NCI-H2227 treated with DMSO at 0.1 percent for 48 hours (cell line): Measurements from ENCODE around the gene PREX1.
"Not testable (repeated sequence)": the region's sequence is repeated elsewhere in the genome, so short reads cannot be mapped to it uniquely, and the experiment has no call there.

ENCODE experiments used
- DNase-seq: peaks from one replicate; lab custom pipeline; 2025; lab: John Stamatoyannopoulos, UW

PREX1 gene

DNA sequence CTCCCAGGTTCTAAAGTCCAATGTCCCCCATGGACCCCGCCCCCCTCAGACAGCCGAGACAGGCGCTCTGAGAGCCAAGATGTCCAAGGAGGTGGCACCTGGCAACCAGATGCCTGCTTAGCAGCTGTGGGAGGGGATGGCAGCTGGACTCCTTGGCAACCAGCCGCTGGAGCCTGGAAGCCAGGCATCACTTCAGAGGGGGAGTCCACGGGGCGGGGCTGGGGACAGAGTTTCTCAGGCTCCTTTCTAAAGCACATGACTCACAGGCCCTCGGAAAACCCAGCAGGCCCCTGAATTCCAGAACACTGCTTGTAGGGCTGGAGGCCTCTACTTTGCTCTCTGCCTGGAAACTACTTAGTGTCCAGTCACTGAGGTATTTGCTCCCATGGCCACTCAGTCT, 51.5 kb downstream of the PREX1 start:
- DNase-seq, result no peak

DNA sequence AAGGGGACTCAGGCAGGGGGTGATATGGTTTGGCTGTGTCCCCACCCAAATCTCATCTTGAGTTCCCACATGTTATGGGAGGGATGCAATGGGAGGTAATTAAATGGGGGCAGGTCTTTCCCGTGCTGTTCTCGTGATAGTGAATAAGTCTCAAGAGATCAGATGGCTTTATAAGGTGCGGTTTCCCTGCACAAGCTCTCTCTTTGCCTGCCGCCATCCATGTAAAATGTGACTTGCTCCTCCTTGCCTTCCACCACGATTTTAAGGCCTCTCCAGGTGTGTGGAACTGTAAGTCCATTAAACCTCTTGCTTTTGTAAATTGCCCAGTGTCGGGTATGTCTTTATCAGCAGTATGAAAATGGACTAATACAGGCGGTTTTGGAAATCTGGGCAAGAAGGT, 52.3 kb downstream of the PREX1 start:
- not testable (repeated sequence) for DNase-seq

DNA sequence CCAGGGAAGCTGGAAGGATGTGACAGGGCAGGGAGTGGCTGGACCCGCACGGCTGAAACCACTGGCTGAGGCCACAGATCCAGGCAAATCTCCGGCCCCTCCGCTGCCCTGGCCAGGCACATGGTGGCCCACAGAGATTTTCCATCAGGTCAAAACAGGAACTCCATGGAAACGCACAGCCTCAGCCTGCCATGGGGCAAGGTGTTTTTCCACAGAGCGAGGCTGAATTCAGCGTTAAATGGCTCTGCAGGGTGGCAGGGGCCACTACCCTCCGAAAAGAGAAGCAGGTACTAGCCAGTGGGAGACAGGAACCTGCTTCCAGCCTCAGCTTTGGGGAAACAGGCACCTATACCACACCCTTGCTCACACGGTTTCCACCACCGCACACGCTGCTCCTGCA, 53.1 kb downstream of the PREX1 start:
- no peak for DNase-seq

DNA sequence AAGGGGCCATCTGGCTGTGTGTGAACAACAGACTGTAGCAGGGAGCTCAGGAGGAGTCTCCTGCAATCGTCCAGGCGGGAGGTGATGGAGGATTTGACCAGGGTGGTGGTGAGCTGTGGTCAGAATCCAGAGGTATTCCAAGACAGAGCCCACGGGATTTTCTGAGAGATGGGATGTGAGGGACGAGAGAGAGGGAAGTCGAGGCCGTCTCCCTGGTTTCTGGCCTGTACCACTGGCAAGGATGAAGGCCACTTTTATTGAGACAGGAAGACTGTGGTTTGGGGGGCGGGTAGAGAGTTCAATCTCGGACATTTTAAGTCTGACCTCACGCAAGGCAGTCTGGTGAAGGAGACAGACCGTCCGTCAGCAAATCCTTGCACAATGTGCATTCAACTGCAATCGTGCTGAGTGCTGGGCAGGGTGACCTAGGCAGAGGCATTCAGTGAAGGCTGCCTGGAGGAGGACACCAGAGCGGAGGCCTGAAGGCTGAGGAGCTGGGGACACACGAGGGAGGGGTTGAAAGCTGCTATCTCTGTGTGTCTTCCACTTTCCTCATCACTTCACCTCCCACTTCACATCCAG, 53.9 kb downstream of the PREX1 start:
- DNase-seq, result no peak

DNA sequence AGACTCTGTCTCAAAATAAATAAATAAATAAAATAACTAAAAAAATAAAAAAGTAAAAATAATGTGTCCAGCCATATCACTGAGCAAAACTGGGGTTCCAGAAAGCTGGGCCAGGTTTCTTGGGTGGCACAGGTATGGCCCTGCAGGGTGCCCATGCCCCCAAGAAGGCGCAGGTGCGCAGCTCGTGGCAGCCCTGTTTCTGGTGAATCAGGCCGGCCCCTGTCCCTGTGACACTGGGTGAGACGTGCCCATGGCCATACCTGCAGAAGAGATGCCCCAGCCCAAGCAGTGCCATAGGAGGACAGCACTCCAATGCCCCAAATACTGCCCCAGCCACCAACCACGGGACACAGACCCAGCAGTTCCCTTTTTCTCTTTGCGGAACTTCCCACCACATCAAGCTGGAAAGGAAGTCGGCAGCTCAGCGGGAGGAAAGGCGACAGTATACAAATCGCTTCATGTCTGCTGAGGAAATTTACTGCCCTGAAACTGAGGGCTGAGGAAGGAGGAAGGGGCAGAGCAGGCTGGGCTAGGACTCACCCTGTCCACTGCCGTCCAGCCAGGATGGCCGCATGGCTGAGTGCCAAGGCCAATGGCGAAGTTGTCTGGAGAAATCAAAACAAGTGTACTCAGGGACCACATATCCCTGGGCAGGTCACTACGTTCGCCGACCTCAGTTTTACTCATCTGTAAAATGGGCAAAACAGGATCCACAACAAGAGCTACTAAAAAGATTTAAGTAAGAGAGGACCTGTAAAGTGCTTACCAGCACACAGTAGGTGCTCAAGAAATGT, 55.4 kb downstream of the PREX1 start:
- no peak for DNase-seq

DNA sequence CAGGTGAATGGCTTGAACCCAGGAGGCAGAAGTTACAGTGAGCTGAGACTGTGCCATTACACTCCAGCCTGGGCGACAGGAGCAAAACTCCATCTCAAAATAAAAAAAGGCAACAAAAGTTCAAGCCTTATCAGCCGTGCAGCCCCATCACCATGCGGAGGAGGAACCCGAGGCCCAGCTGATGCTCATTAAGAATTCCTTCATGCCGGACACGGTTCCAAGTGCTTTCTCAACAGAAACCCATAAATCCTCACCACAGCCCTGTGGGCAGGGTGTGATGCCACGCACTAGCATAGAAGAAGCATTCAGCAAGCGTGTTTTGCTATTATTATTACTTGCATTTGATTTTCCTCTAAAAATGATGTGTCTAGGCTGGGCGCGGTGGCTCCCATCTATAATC, 56.3 kb downstream of the PREX1 start:
- no peak for DNase-seq

DNA sequence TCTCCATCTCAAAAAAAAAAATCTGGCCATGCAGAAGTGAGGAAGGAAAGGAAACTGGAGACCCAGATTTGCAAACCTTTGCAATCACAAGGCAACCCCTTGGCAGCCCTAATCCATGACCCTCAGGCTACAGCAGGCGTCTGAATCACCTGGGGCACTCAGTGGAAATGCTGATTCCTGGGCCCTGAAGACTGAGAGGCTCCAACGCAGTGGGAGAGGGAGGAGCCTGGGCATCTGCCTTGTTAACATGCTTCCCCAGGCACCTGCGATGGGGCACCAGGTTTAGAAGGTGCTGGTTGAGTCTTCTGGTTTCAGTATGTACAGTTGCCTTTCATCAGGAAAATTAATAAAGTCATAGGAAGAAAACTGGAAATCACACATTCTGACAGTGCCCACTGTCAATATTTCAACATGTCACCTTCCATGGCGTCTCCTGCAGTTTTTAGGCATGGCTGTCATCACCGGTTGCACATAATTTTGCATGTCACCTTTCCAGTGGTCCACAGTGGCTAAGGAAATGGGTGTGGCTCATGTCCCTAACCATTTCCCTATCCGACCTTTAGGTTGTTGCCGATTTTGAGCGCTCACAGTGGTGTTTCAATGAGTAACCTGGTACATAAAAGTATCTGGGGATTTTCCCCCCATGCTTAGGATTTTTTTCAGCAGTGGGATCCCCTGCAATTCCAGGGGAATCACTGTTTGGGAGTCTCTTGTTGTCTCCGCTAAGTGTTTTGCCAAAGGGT, 56.9 kb downstream of the PREX1 start:
- no peak for DNase-seq

DNA sequence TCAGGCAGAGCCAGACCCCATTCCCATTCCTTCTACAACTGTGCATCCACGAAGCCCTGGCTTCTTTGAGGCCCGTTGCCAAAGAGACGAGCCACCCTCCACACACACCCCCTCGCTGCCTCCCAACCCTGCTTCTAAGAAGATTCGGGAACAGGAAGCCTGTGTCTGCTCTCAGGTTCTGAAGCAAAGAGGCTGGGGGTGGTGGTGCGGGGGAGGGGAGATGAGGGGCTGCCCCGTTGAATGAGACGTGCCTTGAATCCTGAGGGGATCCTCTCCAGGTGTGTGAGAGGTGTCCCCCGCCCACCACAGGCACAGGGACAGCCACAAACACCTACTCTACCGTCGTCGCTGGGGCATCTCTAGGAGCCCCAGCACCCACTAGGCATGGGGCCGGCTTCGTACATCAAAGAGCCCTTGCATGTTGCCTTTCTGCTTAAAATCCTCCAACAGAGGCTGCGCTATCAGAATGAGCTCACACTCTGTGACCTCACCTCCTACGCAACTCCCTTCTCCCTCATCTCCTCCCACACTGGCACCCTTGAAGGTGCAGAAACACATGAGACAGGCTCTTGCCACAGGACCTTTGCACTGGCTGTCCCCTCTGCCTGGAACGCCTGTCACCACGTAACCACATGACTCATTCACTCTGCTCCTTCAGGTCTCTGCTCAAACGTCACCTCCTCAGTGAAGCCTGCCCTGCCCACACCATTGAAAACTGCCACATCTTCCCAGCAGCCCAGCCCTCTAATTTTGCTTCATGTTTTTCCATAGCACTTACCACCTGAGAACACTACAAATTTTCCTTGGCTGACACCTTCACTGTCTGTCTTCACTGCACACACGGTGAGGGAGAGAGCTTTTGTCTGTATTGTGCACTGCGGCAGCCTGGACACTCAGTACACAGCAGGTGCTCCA, 58.5 kb downstream of the PREX1 start:
- no peak for DNase-seq

DNA sequence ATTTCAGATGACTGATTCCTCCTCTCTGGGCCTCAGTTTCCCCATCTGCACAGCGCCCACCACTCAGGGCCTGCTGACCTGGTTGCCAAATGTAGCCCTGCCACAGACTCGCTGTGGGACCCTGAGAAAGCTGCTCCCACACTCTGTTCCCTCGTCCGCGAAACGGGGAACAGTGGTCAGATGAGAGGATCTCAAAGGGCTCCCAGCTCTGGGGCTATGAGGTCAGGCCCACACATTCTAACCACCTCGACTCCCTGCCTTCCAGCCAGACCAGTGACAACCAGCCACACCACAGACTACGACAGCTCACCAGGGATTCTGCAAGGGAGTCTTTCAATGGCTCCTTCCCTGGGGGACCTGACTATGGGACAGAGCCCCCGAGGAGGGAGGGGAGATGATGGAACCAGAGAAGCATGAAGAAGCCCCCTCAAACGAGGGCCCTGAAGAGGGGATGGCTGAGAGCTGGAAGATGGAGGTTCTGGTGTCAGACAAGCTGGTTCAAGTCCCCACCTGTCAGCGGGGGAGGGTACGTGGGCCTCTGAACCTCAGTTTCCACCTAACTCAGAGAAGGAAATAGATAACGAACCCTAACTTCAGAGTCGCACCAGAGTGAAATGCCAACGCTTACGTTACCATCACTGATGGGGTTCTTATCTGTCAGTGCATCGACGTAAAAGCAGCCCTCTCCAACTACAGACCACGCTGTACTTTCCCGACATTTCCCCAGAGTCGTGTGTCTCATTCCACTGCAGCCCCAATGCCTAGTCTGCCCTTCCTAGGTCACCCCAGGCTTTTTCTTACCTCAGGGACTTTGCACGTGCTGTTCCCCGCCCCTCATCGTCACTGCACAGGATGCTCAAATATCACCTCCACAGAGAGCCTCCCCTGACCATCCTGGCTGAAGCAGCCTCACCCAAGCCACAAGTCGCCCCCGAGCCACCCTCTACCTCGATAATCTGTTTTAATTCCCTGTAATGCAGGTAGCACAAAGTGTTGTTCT, 60.5 kb downstream of the PREX1 start:
- DNase-seq, result no peak

DNA sequence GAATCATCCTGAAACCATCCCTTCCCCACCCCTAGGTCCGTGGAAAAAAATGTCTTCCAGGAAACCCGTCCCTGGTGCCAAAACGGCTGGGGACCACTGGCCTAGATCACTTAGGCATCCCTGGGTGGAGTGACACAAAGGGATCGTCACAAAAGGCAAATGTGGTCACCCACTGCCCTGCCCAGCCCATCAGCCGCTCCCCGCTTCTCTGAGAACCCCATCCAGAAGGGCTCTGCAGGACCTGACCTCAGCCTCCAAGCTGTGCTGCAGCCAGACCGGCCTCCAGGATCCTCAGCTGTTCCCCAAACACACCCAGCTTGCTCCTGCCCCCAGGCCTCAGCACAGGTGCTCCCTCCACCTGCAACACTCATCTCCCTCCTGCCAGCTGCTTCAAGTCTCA, 61.6 kb downstream of the PREX1 start:
- no peak for DNase-seq

DNA sequence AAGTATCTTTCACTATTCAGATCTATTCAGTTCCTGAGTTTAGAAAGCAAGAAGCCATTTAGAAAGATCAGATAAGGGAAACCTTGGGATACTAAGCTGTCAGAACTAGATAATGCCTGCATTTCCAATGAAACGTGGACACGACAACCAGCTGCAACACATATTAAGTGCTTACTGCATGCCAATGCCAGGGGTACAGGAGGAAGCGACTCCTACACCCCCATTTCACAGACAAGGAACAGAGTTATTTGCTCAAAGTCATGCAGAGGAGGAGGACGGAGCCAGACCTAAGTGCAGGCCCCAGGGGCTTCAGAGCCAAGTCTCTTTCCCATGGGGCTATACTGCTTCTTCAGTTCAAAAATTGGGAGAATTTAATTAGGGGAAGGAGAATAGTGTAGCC, 62.4 kb downstream of the PREX1 start:
- DNase-seq, result no peak

DNA sequence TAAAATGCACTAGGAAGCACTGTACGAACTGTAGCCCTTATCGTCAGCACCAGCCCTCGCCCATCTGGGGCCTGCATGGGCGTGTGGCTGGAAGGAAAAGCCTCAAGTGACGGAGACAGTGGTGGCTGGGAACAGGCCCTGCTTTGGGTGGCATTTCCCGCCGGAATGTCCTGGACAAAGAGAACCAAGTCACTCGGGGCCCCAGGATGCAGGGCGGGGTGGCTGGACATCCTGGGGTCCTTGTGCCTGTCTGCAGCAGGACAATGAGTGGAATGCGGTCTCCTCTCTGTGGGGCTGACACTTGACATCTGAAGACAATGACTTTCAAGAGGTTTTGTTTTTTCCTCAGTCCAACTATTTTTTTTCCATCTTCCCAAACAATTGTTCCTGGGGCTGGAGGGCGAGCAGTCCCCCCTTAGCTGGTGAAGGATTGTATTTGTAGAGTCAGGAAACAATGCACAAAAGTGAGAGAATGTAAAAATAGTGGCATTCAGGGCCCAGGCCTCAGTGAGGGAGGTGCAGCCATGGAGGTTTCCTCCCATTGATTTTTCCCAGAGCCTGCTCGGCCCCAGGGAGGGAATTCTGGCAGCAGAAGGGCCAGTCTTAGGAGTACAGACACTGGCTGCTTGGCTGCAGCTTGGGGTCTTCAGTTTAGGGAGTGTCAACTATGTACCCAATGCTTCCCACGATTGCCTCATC, 64.4 kb downstream of the PREX1 start:
- DNase-seq, result no peak

DNA sequence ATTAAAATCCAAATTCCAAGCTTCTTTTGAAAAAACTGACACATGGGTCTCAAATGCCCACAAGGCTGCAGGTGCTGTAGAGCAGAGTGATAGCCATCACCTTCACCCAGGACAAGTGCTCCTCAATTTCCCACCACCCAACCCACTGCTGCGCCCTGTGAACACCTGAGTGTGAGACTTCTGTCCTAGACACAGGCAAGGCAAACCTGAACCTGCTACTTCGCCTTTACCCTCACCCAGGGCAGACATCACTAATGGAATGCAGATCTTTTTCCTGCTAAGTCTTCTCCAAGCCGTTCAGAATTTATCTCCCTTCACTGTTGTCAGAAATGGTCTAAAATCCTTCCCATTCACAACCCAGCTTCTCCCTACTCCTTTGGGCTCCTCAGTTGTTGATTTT, 65.9 kb downstream of the PREX1 start:
- DNase-seq, result no peak

DNA sequence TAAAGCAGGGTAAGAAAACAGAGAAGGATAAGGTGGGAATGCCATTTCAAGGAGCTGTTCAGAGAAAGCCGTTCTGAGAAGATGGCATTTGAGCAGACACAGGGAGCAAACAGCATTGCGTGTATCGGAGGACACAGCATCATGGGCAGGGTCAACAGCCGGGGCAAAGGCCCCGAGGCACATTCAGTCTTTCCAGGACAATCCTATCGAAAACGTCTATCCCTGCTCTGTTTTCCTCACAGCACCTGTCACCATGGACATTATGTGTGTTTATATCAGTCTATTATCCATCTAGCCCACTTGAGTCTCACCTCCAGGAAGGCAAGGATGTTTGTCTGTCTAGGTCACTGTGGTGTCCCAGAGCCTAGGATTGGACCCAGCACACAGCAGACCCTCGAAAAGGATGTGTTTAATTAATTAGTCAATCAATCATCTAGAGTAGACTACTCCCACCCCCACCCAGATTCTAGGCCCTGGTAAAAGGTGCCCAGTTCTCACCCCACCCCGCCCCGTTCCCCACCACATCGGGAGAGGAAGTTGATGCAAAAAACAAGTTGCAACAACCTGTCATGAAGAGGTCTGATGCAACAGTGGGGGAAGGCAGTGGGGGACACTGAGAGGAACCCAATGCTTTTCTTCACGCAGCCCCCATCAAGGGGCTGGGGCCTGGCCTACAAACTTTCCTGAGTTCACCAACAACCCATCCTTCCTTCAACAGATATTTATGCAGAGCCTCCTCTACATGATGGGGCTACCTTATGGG, 66.6 kb downstream of the PREX1 start:
- DNase-seq, result no peak

DNA sequence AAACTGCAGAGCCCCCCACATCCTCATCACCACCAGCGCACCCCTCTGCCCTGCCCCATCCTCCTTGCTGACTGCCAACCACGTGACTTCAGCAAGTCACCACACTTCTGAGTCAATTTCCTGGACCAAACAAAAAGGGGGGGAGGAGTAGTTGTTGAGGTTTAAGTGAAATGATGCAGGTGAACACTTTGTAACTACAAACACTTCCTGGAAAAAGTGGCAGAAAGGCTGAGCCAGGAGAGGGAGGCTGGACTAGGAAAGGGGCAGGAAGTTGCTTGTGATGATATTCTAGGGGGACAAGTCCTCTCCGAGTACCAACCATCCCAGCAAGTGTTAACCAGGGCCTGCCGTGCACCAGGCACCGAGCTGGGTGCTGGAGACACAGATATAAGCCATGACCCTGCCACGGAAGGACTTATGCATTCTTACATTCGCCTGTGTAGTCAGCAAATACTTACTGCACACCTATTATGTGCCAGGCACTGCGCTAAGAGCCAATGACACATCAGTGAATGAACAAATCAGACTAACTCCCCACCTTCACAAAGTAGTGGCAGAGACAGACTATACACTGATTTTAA, 67.3 kb downstream of the PREX1 start:
- no peak for DNase-seq

DNA sequence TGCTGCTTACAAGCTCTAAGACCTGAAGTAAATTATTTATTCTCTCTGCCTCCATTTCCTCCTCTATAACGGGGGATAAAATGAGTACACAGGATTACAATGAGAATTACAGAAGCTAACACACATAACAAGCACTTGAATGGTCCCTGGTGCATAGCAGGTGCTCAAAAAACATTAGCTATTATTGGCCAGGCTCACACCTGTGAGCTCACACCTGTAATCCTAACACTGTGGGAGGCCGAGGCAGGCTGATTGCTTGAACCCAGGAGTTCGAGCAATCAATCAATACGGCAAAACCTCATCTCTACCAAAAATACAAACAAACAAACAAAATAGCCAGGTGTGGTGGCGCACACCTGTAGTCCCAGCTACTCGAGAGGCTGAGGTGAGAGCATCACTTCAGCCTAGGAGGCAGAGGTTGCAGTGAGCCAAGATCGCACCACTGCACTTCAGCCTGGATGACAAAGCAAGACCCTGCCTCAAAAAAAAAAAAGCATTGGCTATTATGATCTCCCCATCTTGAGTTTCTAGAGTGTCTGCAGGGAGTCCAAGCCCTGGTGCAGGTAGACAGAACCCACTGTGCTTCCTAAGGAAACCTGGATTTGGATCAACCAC, 68.1 kb downstream of the PREX1 start:
- no peak for DNase-seq

DNA sequence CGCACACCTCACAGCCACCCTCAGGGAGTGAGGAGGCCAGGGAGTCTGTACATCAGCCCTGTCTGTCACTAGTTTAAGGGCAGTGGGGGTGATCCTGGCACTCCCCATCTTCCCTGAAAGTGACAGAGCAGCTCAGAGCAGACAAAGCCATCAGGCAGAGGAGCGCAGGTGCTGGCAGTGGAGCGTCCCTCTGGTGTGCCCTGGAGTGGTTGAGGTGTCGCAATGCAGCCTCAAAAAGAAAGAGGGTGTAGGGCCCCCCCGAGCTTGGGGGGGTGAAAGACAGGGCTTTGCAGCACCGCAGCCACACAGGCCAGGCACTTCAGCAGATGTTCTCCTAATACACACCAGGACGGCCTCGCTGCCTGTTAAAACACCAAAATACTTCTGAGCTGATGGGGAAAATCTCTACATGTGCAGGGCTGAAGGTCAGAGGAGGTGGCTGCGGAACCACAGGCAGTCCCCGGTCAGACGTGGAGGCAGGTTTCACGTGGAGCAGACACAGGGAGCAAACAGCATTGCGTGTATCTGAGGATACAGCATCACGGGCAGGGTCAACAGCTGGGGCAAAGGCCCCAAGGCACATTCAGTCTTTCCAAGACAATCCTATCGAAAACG, 69.5 kb downstream of the PREX1 start:
- DNase-seq, result no peak

DNA sequence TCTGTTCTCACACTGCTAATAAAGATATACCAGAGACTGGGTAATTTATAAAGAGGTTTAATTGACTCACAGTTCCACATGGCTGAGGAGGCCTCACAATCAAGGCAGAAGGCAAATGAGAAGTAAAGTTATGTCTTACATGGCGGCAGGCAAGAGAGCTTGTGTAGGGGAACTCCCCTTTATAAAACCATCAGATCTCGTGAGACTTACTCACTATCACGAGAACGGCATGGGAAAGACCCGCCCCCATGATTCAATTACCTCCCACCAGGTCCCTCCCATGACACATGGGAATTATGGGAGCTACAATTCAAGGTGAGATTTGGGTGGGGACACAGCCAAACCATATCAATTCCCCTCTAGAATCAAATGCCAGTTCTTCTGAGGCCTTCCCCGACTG, 71.0 kb downstream of the PREX1 start:
- DNase-seq, result not testable (repeated sequence)
